Heart left ventricle (tissue), 13 donors: ENCODE results near the gene C1orf216.

Source experiments
- CTCF ChIP-seq, 12 donors: fragments of 200-600 bp; sonication (generic) in 4 of 12; IDR thresholded peaks; one replicate each; pipeline versions ENCODE4 v1.5.0 to v1.8.0; 2018 to 2022; ENCODE audit warnings: antibody characterized with exemption in 12 of 12, mild to moderate bottlenecking in 5 of 12
- POLR2A ChIP-seq, 2 donors: fragments of 450-650 bp; IDR thresholded peaks; one replicate each; pipeline ENCODE4 v1.6.1; 2017; ENCODE audit warnings: antibody characterized with exemption in 2 of 2, mild to moderate bottlenecking in 2 of 2, moderate library complexity in 2 of 2
- donor health status: ischemic (EF 13 %, LVEDD 7.1; RV severe dilation, severe dysfunction).
- donor health status: DM: no; HTN: yes; CAD: no.
- donor health status: DM: no; HTN: no; CAD: no.
- donor health status: ischemic (EF 25% LVEDD 6.9; RV normal size, moderate dysfunction).
- donor health status: ischemic (EF 25% LVEDD 5.7; RV mildly dilated, moderate dysfunction).
- donor health status: ischemic (EF 35%, LVEDD 5.7; RV mildly dilated, moderate dysfunction).
- donor health status: nonischemic (EF 11% LVEDD 7.7; RV severe dilation, severe dysfunction).
- donor health status: DM: yes; HTN: yes; CAD: no.
- donor health status: PGD.
- donor health status: ischemic (EF 29% LVEDD 5.4; RV normal size, mild dysfunction).
- donor health status: nonischemic (EF 23%, LVEDD 6.1; RV moderate dilation, normal function).

DNA sequence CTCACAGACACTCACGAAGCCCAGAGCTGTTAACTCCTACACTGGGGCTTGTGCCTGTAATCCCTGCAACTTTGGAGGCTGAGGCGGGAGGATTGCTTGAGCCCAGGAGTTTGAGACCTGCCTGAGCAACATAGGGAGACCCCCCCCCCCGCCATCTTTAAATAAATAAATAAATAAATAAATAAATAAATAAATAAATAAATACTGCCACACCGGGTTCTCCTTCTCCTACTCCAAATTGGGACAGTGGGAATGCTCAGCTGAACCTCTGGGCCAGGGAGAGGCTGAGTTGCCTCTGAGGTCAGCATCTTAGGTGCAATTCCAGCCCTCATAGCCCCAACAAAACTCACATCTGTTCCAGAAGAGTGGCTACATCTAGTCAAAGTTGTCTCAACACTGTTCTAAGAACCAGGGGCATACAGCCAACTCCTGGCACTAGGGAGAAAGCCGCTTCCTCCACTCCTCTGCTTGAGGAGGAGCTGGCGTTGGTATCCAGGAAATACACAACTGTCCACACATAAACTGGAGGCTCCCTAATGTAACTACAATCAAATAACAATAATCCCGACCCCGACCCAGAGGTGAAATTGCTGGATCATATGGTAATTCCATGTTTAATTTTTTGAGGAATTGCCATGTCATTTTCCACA is 27.0 kb downstream of the C1orf216 start:
- TF ChIP-seq CTCF (IDR thresholded peaks at IDR 0.05) (no peak), POLR2A (IDR thresholded peaks at IDR 0.05) (no peak)
